HepG2 (cell line): Measurements from ENCODE around the gene RHOC. TPM values are rescaled to one million over a fixed set of nuclear protein-coding genes. Genes with fewer than 3 reads are reported as not detected.

ENCODE experiments used
- ATAC-seq: fragments of 200-7000 bp; cut with Tn5 transposase; 3 replicates; pipeline ENCODE4 v1.9.1; 2020; ENCODE audit warnings: mild to moderate bottlenecking, moderate library complexity
- BruUV-seq: library from RNA; stranded (reverse); fragments of 400-500 nt; replicated peaks from 2 replicates; lab custom pipeline; 2021; lab: Mats Ljungman, UMichigan
- CTCF ChIA-PET: fragments of 300-600 bp; formaldehyde crosslinking; extraction: SDS; loops from one replicate; lab custom pipeline; 2021; ENCODE audit warnings: low total read pairs, inconsistent platforms, low intra/inter-chr PET ratio; lab: Yijun Ruan, JAX
- POLR2A ChIA-PET: fragments of 350-600 bp; sonication (Branson Sonifier 250); formaldehyde crosslinking; loops from one replicate; lab custom pipeline; 2020; ENCODE audit warnings: antibody characterized with exemption, inconsistent platforms; lab: Yijun Ruan, JAX
- DNase-seq: peaks from one replicate; pipeline ENCODE4 v3.0.0-alpha.2; 2015; ENCODE audit warnings: low spot score
- FAIRE-seq: peaks from 3 replicates; lab custom pipeline; 2011; peaks lifted over from hg19 to GRCh38; lab: Jason Lieb, UNC
- H2AFZ ChIP-seq: one replicate; pipeline ENCODE4 v1.6.1; 2011; ENCODE audit warnings: low read length, inconsistent platforms
- H3K27ac ChIP-seq: fragments of 300-600 bp; 3 replicates; pipeline ENCODE4 v1.8.0; 2011; ENCODE audit warnings: mixed run types, mild to moderate bottlenecking, mixed read lengths, low read length, inconsistent platforms; ENCODE audit not compliant: insufficient read depth; ENCODE audit errors: extremely low read length
- H3K27me3 ChIP-seq, 2 experiments: fragments of 200-600 bp in 1 of 2; 2 replicates in 1 of 2; 3 replicates in 1 of 2; pipeline versions ENCODE4 v1.6.0 to v1.8.0; 2011; ENCODE audit warnings: low read length in 2 of 2, mild to moderate bottlenecking in 2 of 2, moderate library complexity in 2 of 2, inconsistent platforms in 1 of 2; ENCODE audit not compliant: insufficient read depth in 2 of 2, control insufficient read depth in 1 of 2
- H3K36me3 ChIP-seq, 2 experiments: fragments of 200-600 bp in 1 of 2; replicated peaks in 1 of 2; 2 replicates in 1 of 2; 3 replicates in 1 of 2; pipeline versions ENCODE4 v1.5.1 to v1.8.0; 2011; ENCODE audit warnings: low read length in 2 of 2, inconsistent platforms in 1 of 2; ENCODE audit not compliant: insufficient read depth in 2 of 2, control insufficient read depth in 1 of 2
- H3K4me1 ChIP-seq: 2 replicates; pipeline ENCODE4 v1.5.1; 2012; ENCODE audit warnings: low read length, inconsistent platforms; ENCODE audit not compliant: insufficient read depth
- H3K4me2 ChIP-seq: 2 replicates; pipeline ENCODE4 v1.6.0; 2011; ENCODE audit warnings: low read depth, low read length, inconsistent platforms
- H3K4me3 ChIP-seq, 3 experiments: fragments of 200-600 bp in 1 of 3; sonication (generic), shearing (Covaris generic) in 1 of 3; replicated peaks in 1 of 3; 2 replicates each; pipeline ENCODE4 v1.5.1; 2011 to 2016; ENCODE audit warnings: low read length in 3 of 3, inconsistent platforms in 2 of 3, low read depth in 2 of 3, mild to moderate bottlenecking in 2 of 3, control low read depth in 1 of 3, mixed read lengths in 1 of 3; ENCODE audit not compliant: insufficient read depth in 1 of 3
- H3K79me2 ChIP-seq: one replicate; pipeline ENCODE4 v1.6.1; 2011; ENCODE audit warnings: low read length, inconsistent platforms; ENCODE audit not compliant: insufficient read depth
- H3K9ac ChIP-seq: 2 replicates; pipeline ENCODE4 v1.6.0; 2011; ENCODE audit warnings: mild to moderate bottlenecking, low read depth, low read length, inconsistent platforms; ENCODE audit not compliant: insufficient read depth
- H3K9me3 ChIP-seq: 2 replicates; pipeline ENCODE4 v1.5.1; 2012; ENCODE audit warnings: mild to moderate bottlenecking, low read length
- H4K20me1 ChIP-seq: 2 replicates; pipeline ENCODE4 v1.6.0; 2011; ENCODE audit warnings: inconsistent platforms, mild to moderate bottlenecking, low read length, moderate library complexity; ENCODE audit not compliant: insufficient read depth
- AGO1 ChIP-seq: fragments of 200-400 bp; formaldehyde crosslinking; IDR thresholded peaks from 2 replicates; pipeline ENCODE4 v1.6.1; 2017; ENCODE audit warnings: mild to moderate bottlenecking, low read depth, low read length, moderate library complexity; ENCODE audit not compliant: poor library complexity, severe bottlenecking
- NFE2L1 ChIP-seq: sonication (generic); formaldehyde crosslinking; IDR thresholded peaks from 2 replicates; pipeline ENCODE4 v1.4.0; 2020; ENCODE audit warnings: missing genetic modification reagents, mild to moderate bottlenecking, borderline replicate concordance
- RBM22 ChIP-seq: fragments of 200-400 bp; formaldehyde crosslinking; optimal IDR thresholded peaks from 2 replicates; pipeline ENCODE3; 2017; ENCODE audit warnings: mild to moderate bottlenecking, low read length, moderate library complexity
- TIGD3 ChIP-seq: sonication (generic); formaldehyde crosslinking; IDR thresholded peaks from 2 replicates; pipeline ENCODE4 v1.5.1; 2020; ENCODE audit warnings: mild to moderate bottlenecking, missing genetic modification reagents, borderline replicate concordance
- WGBS: methylation state at CpG from one replicate; pipeline ENCODE4 v1.1.6; 2017; ENCODE audit warnings: low lambda C conversion rate; 5-methylcytosine and 5-hydroxymethylcytosine counted together
- in situ Hi-C: cut with HindIII; loops from 2 replicates; pipeline ENCODE4 v1.10.0; 2017; ENCODE audit warnings: low pct_unique_long_range_greater_than_20kb; ENCODE audit not compliant: extremely low pct_ligation_motif_present
- intact Hi-C: fragments of 100-400 bp; cut with micrococcal nuclease; formaldehyde crosslinking; loops from one replicate; pipeline ENCODE4 v1.10.0; 2022; ENCODE audit not compliant: unreplicated experiment
- polyA plus RNA-seq, 8 experiments: library from polyadenylated mRNA; depleted of rRNA in 3 of 8; stranded (reverse) in 7 of 8; unstranded in 1 of 8; fragments of >200 nt; fragmentation: Illumina TruSeq in 4 of 8; extraction: Trizol in 4 of 8; gene quantifications; 2 replicates each; pipeline versions ENCODE4 v1.2.1 to v1.2.3, GENCODE V29; 2011 to 2016; ENCODE audit warnings: low read depth in 4 of 8, missing spikeins in 1 of 8, mixed read lengths in 1 of 8; ENCODE audit not compliant: insufficient read depth in 1 of 8
- total RNA-seq, 5 experiments: library from RNA; depleted of rRNA; stranded (reverse); fragments of >200 nt; fragmentation: Illumina TruSeq; extraction: Trizol; gene quantifications; 2 replicates each; pipeline ENCODE4 v1.2.3, GENCODE V29; 2016; ENCODE audit warnings: low read depth in 1 of 5
- TF ChIP-seq, protein P1 (sequence below), 2 experiments: sonication (generic) in 1 of 2; formaldehyde crosslinking in 1 of 2; IDR thresholded peaks; 2 replicates each; pipeline versions ENCODE4 v1.6.1 to v1.9.0; 2014 to 2022; ENCODE audit warnings: antibody characterized with exemption in 1 of 2, borderline replicate concordance in 1 of 2, inconsistent platforms in 1 of 2, low read depth in 1 of 2, missing genetic modification reagents in 1 of 2
- TF ChIP-seq, protein P2 (sequence below): IDR thresholded peaks from 2 replicates; pipeline ENCODE4 v1.6.1; 2016; ENCODE audit warnings: low read depth, borderline replicate concordance

The RHOC gene
- total and polyA plus RNA-seq, 2 of the 13 experiments (the other 11 are each of a cell fraction or from before 2014, with no cell fraction given), result 64.3 to 182 TPM

DNA sequence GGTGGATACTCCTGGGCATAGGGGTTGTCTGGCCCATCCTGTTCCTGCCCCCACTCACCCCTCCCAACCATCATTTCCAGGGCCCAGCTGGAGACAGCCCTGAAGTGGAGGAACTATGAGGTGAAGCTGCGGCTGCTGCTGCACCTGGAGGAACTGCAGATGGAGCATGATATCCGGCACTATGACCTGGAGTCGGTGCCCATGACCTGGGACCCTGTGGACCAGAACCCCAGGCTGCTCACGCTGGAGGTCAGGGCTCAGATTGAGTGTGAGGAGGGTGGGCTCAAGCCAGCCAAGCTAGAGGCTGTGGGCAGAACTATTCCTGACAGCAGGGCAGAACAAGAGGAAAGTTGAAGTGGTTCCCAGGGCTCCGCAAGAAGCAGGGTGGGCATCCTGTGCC is 14.2 kb downstream of the RHOC start:
- in situ Hi-C loops, result no loop called here
- DNase-seq, result no peak

GRCh38 chr1:112689842-112690237 is 17.1 kb downstream of the RHOC start:
- no peak for ATAC-seq
- FAIRE-seq, result no peak
- Histone ChIP-seq H3K36me3 (peaks cover 20 to 50% of the 10 kb centered on the region in 2 experiments), H2AFZ (no peak overlapping the region), H3K9ac (no peak overlapping the region), H3K27me3 (no peaks in the 10 kb centered on the region), H3K4me1 (no peaks in the 10 kb centered on the region), H3K9me3 (no peaks in the 10 kb centered on the region), H3K4me3 (no peak overlapping the region), H3K27ac (no peak overlapping the region), H4K20me1 (no peaks in the 10 kb centered on the region), H3K79me2 (peaks cover 9% of the 10 kb centered on the region), H3K4me2 (no peak overlapping the region)
- intact Hi-C loops, result no loop called here
- ChIA-PET CTCF (no interaction called here), POLR2A (interaction anchor here (0.9 to 2.0 kb wide), 3 partner anchors 9 to 16 kb away, joined by 3 to 12 read pairs (median 4); partner anchors contain the start of gene MOV10)
- BruUV-seq, result TSS peak; percentile 24
- WGBS, result 100% methylated on average over 5 of the region's 11 CpGs
- no peak for DNase-seq
- in situ Hi-C loops, result no loop called here
- TF ChIP-seq, protein P1, sequence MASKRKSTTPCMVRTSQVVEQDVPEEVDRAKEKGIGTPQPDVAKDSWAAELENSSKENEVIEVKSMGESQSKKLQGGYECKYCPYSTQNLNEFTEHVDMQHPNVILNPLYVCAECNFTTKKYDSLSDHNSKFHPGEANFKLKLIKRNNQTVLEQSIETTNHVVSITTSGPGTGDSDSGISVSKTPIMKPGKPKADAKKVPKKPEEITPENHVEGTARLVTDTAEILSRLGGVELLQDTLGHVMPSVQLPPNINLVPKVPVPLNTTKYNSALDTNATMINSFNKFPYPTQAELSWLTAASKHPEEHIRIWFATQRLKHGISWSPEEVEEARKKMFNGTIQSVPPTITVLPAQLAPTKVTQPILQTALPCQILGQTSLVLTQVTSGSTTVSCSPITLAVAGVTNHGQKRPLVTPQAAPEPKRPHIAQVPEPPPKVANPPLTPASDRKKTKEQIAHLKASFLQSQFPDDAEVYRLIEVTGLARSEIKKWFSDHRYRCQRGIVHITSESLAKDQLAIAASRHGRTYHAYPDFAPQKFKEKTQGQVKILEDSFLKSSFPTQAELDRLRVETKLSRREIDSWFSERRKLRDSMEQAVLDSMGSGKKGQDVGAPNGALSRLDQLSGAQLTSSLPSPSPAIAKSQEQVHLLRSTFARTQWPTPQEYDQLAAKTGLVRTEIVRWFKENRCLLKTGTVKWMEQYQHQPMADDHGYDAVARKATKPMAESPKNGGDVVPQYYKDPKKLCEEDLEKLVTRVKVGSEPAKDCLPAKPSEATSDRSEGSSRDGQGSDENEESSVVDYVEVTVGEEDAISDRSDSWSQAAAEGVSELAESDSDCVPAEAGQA (IDR thresholded peaks at IDR 0.05; ENCODE audit: low read depth), result no peak
- TF ChIP-seq, protein P1 (CRISPR knock-in tag; IDR thresholded peaks at IDR 0.05; ENCODE audit: borderline replicate concordance), result no peak
- TF ChIP-seq AGO1 (no peak), TIGD3 (CRISPR knock-in tag) (no peak), RBM22 (no peak)
- TF ChIP-seq, protein P2, sequence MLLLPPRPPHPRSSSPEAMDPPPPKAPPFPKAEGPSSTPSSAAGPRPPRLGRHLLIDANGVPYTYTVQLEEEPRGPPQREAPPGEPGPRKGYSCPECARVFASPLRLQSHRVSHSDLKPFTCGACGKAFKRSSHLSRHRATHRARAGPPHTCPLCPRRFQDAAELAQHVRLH (CRISPR knock-in tag), result no peak

More for the DNA sequence above, 14.2 kb downstream of the RHOC start:
- ChIA-PET CTCF (no interaction called here), POLR2A (no interaction called here)
- ATAC-seq, result no peak
- Histone ChIP-seq H3K9me3 (no peaks in the 10 kb centered on the region), H3K4me1 (peaks cover 10% of the 10 kb centered on the region), H3K27me3 (no peaks in the 10 kb centered on the region), H3K9ac (no peak overlapping the region), H3K36me3 (peaks cover 28 to 72% of the 10 kb centered on the region in 2 experiments), H3K4me2 (no peak overlapping the region), H4K20me1 (no peaks in the 10 kb centered on the region), H3K79me2 (no peaks in the 10 kb centered on the region), H3K4me3 (no peak overlapping the region), H3K27ac (no peak overlapping the region), H2AFZ (no peak overlapping the region)
- no peak for TF ChIP-seq NFE2L1 (CRISPR knock-in tag)
- intact Hi-C loops, result no loop called here
- FAIRE-seq, result no peak
- 100% methylated on average over 4 of the region's 5 CpGs for WGBS
- BruUV-seq, result no TSS peak
